ENCODE results near the gene ADGRF3.

- TF ChIP-seq CTCF (IDR thresholded peaks at IDR 0.05) = no peak
- no peak for TF ChIP-seq POLR2A (IDR thresholded peaks at IDR 0.05)
These were observed 53.9 kb downstream of the ADGRF3 start for GRCh38 chr2:26292646-26293045.

Data from uterus (tissue), 2 donors.